GM20000 (cell line): Measurements from ENCODE around the gene CPAMD8.

Source experiments
- DNase-seq: peaks from one replicate; pipeline ENCODE4 v3.0.0; 2012; ENCODE audit warnings: low spot score
- CTCF ChIP-seq: IDR thresholded peaks from 2 replicates; pipeline ENCODE4 v1.5.1; 2012; ENCODE audit warnings: mild to moderate bottlenecking, control low read depth; ENCODE audit errors: extremely low read depth, missing control alignments

Gene CPAMD8

GRCh38 chr19:17070421-17070820, 43.8 kb upstream of the CPAMD8 start:
- no peak for DNase-seq
- no peak for TF ChIP-seq CTCF

GRCh38 chr19:17069193-17069592, 42.6 kb upstream of the CPAMD8 start:
- no peak for DNase-seq
- no peak for TF ChIP-seq CTCF

GRCh38 chr19:17063428-17063827, 36.8 kb upstream of the CPAMD8 start:
- no peak for TF ChIP-seq CTCF
- no peak for DNase-seq

GRCh38 chr19:17061691-17062090, 35.1 kb upstream of the CPAMD8 start:
- no peak for DNase-seq
- no peak for TF ChIP-seq CTCF

GRCh38 chr19:17061205-17061604, 34.6 kb upstream of the CPAMD8 start:
- DNase-seq: no peak

GRCh38 chr19:17060802-17061201, 34.2 kb upstream of the CPAMD8 start:
- no peak for DNase-seq
- no peak for TF ChIP-seq CTCF

More at GRCh38 chr19:17061205-17061604, 34.6 kb upstream of the CPAMD8 start:
- no peak for TF ChIP-seq CTCF

GRCh38 chr19:17058236-17058635, 31.6 kb upstream of the CPAMD8 start:
- TF ChIP-seq CTCF: no peak
- no peak for DNase-seq
